Colonic mucosa (tissue), 4 donors: ENCODE data around the gene RIMOC1. TPM values are rescaled to one million over a fixed set of nuclear protein-coding genes. Genes with fewer than 3 reads are reported as not detected.
"Not testable (repeated sequence)": the region's sequence is repeated elsewhere in the genome, so short reads cannot be mapped to it uniquely, and the experiment has no call there.

Experiments
- DNase-seq: peaks from one replicate; pipeline ENCODE4 v3.0.0-alpha.2; 2020
- H3K27ac ChIP-seq: fragments of 200-600 bp; one replicate; pipeline ENCODE4 v1.8.0; 2021
- H3K27me3 ChIP-seq: fragments of 200-600 bp; one replicate; pipeline ENCODE4 v1.8.0; 2021
- H3K36me3 ChIP-seq: fragments of 200-600 bp; one replicate; pipeline ENCODE4 v1.8.0; 2021
- H3K4me1 ChIP-seq: fragments of 200-600 bp; one replicate; pipeline ENCODE4 v1.8.0; 2021; ENCODE audit warnings: mild to moderate bottlenecking
- H3K4me3 ChIP-seq: fragments of 200-600 bp; one replicate; pipeline ENCODE4 v1.8.0; 2021
- H3K9ac ChIP-seq, 2 donors: one replicate each; pipeline ENCODE4 v1.7.0; 2013; ENCODE audit warnings: control low read depth in 2 of 2, low read depth in 2 of 2, low read length in 2 of 2
- H3K9me3 ChIP-seq: fragments of 200-600 bp; one replicate; pipeline ENCODE4 v1.8.0; 2021
- CTCF ChIP-seq: fragments of 200-600 bp; IDR thresholded peaks from one replicate; pipeline ENCODE4 v1.8.0; 2022; ENCODE audit warnings: antibody characterized with exemption, mild to moderate bottlenecking
- intact Hi-C: fragments of 100-400 bp; cut with DNase I; formaldehyde crosslinking; loops from one replicate; pipeline ENCODE4 v1.14.1; 2022
- total RNA-seq, 2 donors: library from RNA; stranded (reverse); fragmentation: NEBNext Ultra II Directional in 1 of 2; extraction: Animal tissue kit (Norgen Biotek cat#: 25700) in 1 of 2; gene quantifications; one replicate each; pipeline ENCODE4 v1.2.1, GENCODE V29; 2021
- donor health status: healthy.
- donor health status: DM: no; HTN: no; CAD: no.
- donor health status: DM: no; HTN: no; CAD: no.

RIMOC1 gene
- total RNA-seq, 2 donors from 2014 or later, result 23.1 to 29.7 TPM

- no peak for TF ChIP-seq CTCF
- no peaks in the 10 kb centered on the region for H3K36me3 ChIP-seq
These were observed 28.6 kb downstream of the RIMOC1 start for GRCh38 chr5:41932770-41933169.

GRCh38 chr5:41935544-41935943 is 31.4 kb downstream of the RIMOC1 start:
- TF ChIP-seq CTCF, result no peak
- H3K4me1 ChIP-seq, result no peaks in the 10 kb centered on the region
- H3K27ac ChIP-seq, result no peak overlapping the region
- H3K36me3 ChIP-seq, result no peaks in the 10 kb centered on the region
- DNase-seq, result no peak
- H3K9ac ChIP-seq, result no peak overlapping the region
- no peak overlapping the region for H3K4me3 ChIP-seq
- H3K9me3 ChIP-seq, result no peaks in the 10 kb centered on the region
- H3K27me3 ChIP-seq, result no peaks in the 10 kb centered on the region
- intact Hi-C loops, result no loop called here

More at GRCh38 chr5:41932770-41933169, 28.6 kb downstream of the RIMOC1 start:
- Histone ChIP-seq H3K27ac (no peak overlapping the region), H3K27me3 (no peaks in the 10 kb centered on the region), H3K9ac (no peak overlapping the region), H3K4me3 (no peak overlapping the region), H3K9me3 (no peaks in the 10 kb centered on the region), H3K4me1 (no peaks in the 10 kb centered on the region)
- no peak for DNase-seq
- intact Hi-C loops, result loop anchor here (5.0 kb wide), 1 partner anchor 830 kb away; no protein-coding TSS in a partner anchor

GRCh38 chr5:41940641-41941040 is 36.5 kb downstream of the RIMOC1 start:
- Histone ChIP-seq H3K27ac (no peak overlapping the region), H3K4me1 (no peaks in the 10 kb centered on the region), H3K36me3 (no peaks in the 10 kb centered on the region), H3K9ac (no peak overlapping the region), H3K9me3 (no peaks in the 10 kb centered on the region), H3K27me3 (no peaks in the 10 kb centered on the region), H3K4me3 (no peak overlapping the region)
- no peak for TF ChIP-seq CTCF
- intact Hi-C loops, result no loop called here
- no peak for DNase-seq

GRCh38 chr5:41945332-41945955 is 41.3 kb downstream of the RIMOC1 start:
- intact Hi-C loops, H3K4me3 ChIP-seq, H3K9me3 ChIP-seq, DNase-seq, H3K27me3 ChIP-seq, H3K36me3 ChIP-seq, H3K27ac ChIP-seq, H3K9ac ChIP-seq, H3K4me1 ChIP-seq: not testable (repeated sequence)

GRCh38 chr5:41951224-41951623 is 47.1 kb downstream of the RIMOC1 start:
- DNase-seq, result no peak
- Histone ChIP-seq H3K9ac (no peak overlapping the region), H3K36me3 (no peaks in the 10 kb centered on the region), H3K9me3 (no peaks in the 10 kb centered on the region), H3K4me3 (no peak overlapping the region), H3K27me3 (no peaks in the 10 kb centered on the region), H3K27ac (no peak overlapping the region), H3K4me1 (no peaks in the 10 kb centered on the region)
- TF ChIP-seq CTCF, result no peak
- intact Hi-C loops, result no loop called here

Other genes with a start within 250 kb of the RIMOC1 start
- gene OXCT1, start 33.9 kb upstream of the RIMOC1 start, total RNA-seq, result 10 to 100 TPM; 23.8 to 31.3 TPM
- gene FBXO4, start 20.9 kb downstream of the RIMOC1 start, total RNA-seq, result 1 to 10 TPM; 7.6 to 8.6 TPM